GM10266 (cell line): ENCODE data around the gene GPC5.
A peak's percentile ranks its signal among the peaks of the same experiment; 100 is the strongest.

Experiments
- DNase-seq: peaks from one replicate; pipeline ENCODE4 v3.0.0; 2012; ENCODE audit errors: extremely low spot score
- CTCF ChIP-seq: IDR thresholded peaks from 2 replicates; pipeline ENCODE4 v1.5.1; 2012; ENCODE audit warnings: mild to moderate bottlenecking, low read depth; ENCODE audit not compliant: control insufficient read depth, insufficient read depth; ENCODE audit errors: missing control alignments

GPC5 gene

GRCh38 chr13:92179223-92179622 is 780.8 kb downstream of the GPC5 start:
- no peak for DNase-seq
- TF ChIP-seq CTCF: no peak

- DNase-seq: peak; percentile 43
- TF ChIP-seq CTCF: peak; percentile 80
Observed at GRCh38 chr13:92187378-92187989, 789.1 kb downstream of the GPC5 start.

- no peak for DNase-seq
- TF ChIP-seq CTCF: no peak
Observed at GRCh38 chr13:92188574-92188973, 790.2 kb downstream of the GPC5 start.

- no peak for TF ChIP-seq CTCF
- no peak for DNase-seq
Observed at GRCh38 chr13:92196591-92197256, 798.3 kb downstream of the GPC5 start.

GRCh38 chr13:92197669-92198068 is 799.2 kb downstream of the GPC5 start:
- TF ChIP-seq CTCF: no peak
- no peak for DNase-seq

GRCh38 chr13:92218615-92219014 is 820.2 kb downstream of the GPC5 start:
- no peak for TF ChIP-seq CTCF
- DNase-seq: no peak

GRCh38 chr13:92221916-92222315 is 823.5 kb downstream of the GPC5 start:
- no peak for TF ChIP-seq CTCF
- DNase-seq: no peak
